Endothelial cell of umbilical vein (primary cell): ENCODE results near the gene SSUH2.

ENCODE experiments used
- EZH2 ChIP-seq: IDR thresholded peaks from 2 replicates; pipeline ENCODE4 v1.6.1; 2012; ENCODE audit warnings: borderline replicate concordance, low read depth, mild to moderate bottlenecking, moderate library complexity, low read length, inconsistent platforms; ENCODE audit not compliant: severe bottlenecking
- GATA2 ChIP-seq: IDR thresholded peaks from 2 replicates; pipeline ENCODE4 v1.7.0; 2011; ENCODE audit warnings: low read depth, mild to moderate bottlenecking, moderate library complexity, mixed read lengths, low read length; ENCODE audit not compliant: insufficient read length, insufficient read depth
- MYC ChIP-seq: IDR thresholded peaks from one replicate; pipeline ENCODE4 v1.6.1; 2011; ENCODE audit warnings: mild to moderate bottlenecking, low read depth, low read length
- POLR2A ChIP-seq: IDR thresholded peaks from 2 replicates; pipeline ENCODE4 v1.6.1; 2012; ENCODE audit warnings: low read depth, mild to moderate bottlenecking, control low read depth, low read length
- POLR2AphosphoS5 ChIP-seq: IDR thresholded peaks from 2 replicates; pipeline ENCODE4 v1.6.1; 2012; ENCODE audit warnings: low read depth, mild to moderate bottlenecking, control low read depth, low read length, moderate library complexity; ENCODE audit not compliant: insufficient read depth
- TF ChIP-seq, protein P1 (sequence below), 2 donors: IDR thresholded peaks; 1 replicate in 1 of 2; 2 replicates in 1 of 2; pipeline ENCODE4 v1.5.1; 2011; ENCODE audit warnings: low read length in 2 of 2, mild to moderate bottlenecking in 2 of 2, moderate library complexity in 2 of 2, control low read depth in 1 of 2, inconsistent platforms in 1 of 2, low read depth in 1 of 2; ENCODE audit not compliant: insufficient read depth in 1 of 2; ENCODE audit errors: extremely low read depth in 1 of 2
- TF ChIP-seq, protein P2 (sequence below): IDR thresholded peaks from 2 replicates; pipeline ENCODE4 v1.6.1; 2011; ENCODE audit not compliant: insufficient read depth, insufficient read length

DNA sequence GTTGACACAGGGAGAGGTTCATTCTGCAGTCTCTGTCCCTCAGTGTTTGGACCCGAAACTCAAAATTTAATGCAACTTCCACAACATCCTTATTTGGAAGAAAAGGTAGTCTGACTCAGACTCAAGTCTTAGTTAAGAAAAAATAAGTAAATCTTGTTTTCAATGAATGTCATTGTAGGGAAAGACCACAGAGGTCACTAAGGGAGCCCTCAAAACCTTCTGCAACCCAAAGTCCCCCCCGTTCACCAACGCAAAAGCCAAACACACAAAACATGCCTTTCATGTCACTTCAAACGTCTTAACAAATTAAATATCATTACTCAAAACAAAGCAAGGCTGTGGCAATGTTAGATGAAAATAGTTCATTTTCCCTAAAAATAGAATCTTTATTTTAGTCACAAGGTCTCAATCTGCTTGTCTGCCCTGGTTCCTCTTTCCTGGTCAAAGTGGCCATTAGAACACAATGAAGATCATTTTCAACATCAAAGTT is 20.9 kb upstream of the SSUH2 start:
- TF ChIP-seq POLR2A, result no peak
- TF ChIP-seq, protein P1, sequence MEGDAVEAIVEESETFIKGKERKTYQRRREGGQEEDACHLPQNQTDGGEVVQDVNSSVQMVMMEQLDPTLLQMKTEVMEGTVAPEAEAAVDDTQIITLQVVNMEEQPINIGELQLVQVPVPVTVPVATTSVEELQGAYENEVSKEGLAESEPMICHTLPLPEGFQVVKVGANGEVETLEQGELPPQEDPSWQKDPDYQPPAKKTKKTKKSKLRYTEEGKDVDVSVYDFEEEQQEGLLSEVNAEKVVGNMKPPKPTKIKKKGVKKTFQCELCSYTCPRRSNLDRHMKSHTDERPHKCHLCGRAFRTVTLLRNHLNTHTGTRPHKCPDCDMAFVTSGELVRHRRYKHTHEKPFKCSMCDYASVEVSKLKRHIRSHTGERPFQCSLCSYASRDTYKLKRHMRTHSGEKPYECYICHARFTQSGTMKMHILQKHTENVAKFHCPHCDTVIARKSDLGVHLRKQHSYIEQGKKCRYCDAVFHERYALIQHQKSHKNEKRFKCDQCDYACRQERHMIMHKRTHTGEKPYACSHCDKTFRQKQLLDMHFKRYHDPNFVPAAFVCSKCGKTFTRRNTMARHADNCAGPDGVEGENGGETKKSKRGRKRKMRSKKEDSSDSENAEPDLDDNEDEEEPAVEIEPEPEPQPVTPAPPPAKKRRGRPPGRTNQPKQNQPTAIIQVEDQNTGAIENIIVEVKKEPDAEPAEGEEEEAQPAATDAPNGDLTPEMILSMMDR (IDR thresholded peaks at IDR 0.05; ENCODE audit: extremely low read depth in 1 of 2, insufficient read depth in 1 of 2, low read depth in 1 of 2, low read length in 2 of 2), result no peak
- TF ChIP-seq EZH2, result no peak
- TF ChIP-seq GATA2, result no peak
- TF ChIP-seq, protein P2, sequence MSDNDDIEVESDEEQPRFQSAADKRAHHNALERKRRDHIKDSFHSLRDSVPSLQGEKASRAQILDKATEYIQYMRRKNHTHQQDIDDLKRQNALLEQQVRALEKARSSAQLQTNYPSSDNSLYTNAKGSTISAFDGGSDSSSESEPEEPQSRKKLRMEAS, result no peak
- no peak for TF ChIP-seq POLR2AphosphoS5
- TF ChIP-seq MYC, result no peak
